Activated naive CD4-positive, alpha-beta T cell (primary cell): Measurements from ENCODE around the gene EGFL7.

Experiments
- DNase-seq, 4 experiments: peaks; one replicate each; lab custom pipeline; 2025; lab: John Stamatoyannopoulos, UW

The EGFL7 gene

GRCh38 chr9:136672431-136673087 lies 9.8 kb downstream of the EGFL7 start:
- DNase-seq, result no peak

GRCh38 chr9:136673088-136673974 lies 10.6 kb downstream of the EGFL7 start:
- no peak for DNase-seq

- no peak for DNase-seq
Observed at GRCh38 chr9:136673975-136674785, 11.5 kb downstream of the EGFL7 start.

GRCh38 chr9:136674786-136675349 lies 12.2 kb downstream of the EGFL7 start:
- no peak for DNase-seq

- no peak for DNase-seq
Observed at GRCh38 chr9:136675477-136676296, 13.0 kb downstream of the EGFL7 start.

GRCh38 chr9:136676297-136676794 lies 13.6 kb downstream of the EGFL7 start:
- no peak for DNase-seq

GRCh38 chr9:136676920-136677686 lies 14.4 kb downstream of the EGFL7 start:
- DNase-seq, result no peak

GRCh38 chr9:136678034-136678433 lies 15.3 kb downstream of the EGFL7 start:
- DNase-seq, result no peak

- DNase-seq, result no peak
Observed at GRCh38 chr9:136678624-136679023, 15.9 kb downstream of the EGFL7 start.

GRCh38 chr9:136679431-136679941 lies 16.8 kb downstream of the EGFL7 start:
- DNase-seq, result no peak

GRCh38 chr9:136681029-136681428 lies 18.3 kb downstream of the EGFL7 start:
- no peak for DNase-seq

- DNase-seq, result no peak
Observed at GRCh38 chr9:136681945-136682699, 19.4 kb downstream of the EGFL7 start.

- no peak for DNase-seq
Observed at GRCh38 chr9:136682710-136683109, 20.0 kb downstream of the EGFL7 start.

GRCh38 chr9:136683173-136683745 lies 20.5 kb downstream of the EGFL7 start:
- DNase-seq, result no peak

- DNase-seq, result no peak
Observed at GRCh38 chr9:136683755-136684154, 21.0 kb downstream of the EGFL7 start.

- DNase-seq, result no peak
Observed at GRCh38 chr9:136684339-136684738, 21.6 kb downstream of the EGFL7 start.

GRCh38 chr9:136684799-136685198 lies 22.1 kb downstream of the EGFL7 start:
- no peak for DNase-seq

GRCh38 chr9:136685216-136685615 lies 22.5 kb downstream of the EGFL7 start:
- DNase-seq, result no peak
